DOHH2 (cell line): ENCODE data around the gene TMEM248.

ENCODE experiments used
- EZH2phosphoT487 ChIP-seq: fragments of 200-600 bp; sonication (generic); IDR thresholded peaks from 2 replicates; pipeline ENCODE4 v1.6.1; 2017; ENCODE audit warnings: borderline replicate concordance, mild to moderate bottlenecking, antibody characterized with exemption, low read length, moderate library complexity, mixed read lengths
- TF ChIP-seq, protein P1 (sequence below): fragments of 200-600 bp; sonication (generic); IDR thresholded peaks from one replicate; pipeline ENCODE4 v1.5.1; 2014; ENCODE audit warnings: antibody characterized with exemption, mild to moderate bottlenecking, low read depth, low read length; ENCODE audit not compliant: poor library complexity, severe bottlenecking

DNA sequence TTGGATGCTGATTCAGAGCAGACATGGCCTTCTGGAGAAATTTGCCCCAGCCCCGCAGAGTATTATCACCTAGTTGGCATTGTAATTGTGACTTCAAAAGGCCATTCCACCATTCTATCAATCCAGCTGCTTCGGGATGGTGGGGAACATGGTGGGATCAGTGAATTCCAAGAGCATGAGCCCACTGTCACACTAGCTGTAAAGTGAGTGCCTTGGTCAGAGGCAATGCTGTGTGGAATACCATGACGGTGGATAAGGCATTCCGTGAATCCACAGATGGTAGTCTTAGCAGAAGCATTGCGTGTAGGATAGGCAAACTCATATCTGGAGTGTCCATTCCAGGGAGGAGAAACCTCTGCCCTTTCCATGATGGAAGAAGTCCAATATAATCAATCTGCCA, 13.3 kb upstream of the TMEM248 start:
- TF ChIP-seq, protein P1, sequence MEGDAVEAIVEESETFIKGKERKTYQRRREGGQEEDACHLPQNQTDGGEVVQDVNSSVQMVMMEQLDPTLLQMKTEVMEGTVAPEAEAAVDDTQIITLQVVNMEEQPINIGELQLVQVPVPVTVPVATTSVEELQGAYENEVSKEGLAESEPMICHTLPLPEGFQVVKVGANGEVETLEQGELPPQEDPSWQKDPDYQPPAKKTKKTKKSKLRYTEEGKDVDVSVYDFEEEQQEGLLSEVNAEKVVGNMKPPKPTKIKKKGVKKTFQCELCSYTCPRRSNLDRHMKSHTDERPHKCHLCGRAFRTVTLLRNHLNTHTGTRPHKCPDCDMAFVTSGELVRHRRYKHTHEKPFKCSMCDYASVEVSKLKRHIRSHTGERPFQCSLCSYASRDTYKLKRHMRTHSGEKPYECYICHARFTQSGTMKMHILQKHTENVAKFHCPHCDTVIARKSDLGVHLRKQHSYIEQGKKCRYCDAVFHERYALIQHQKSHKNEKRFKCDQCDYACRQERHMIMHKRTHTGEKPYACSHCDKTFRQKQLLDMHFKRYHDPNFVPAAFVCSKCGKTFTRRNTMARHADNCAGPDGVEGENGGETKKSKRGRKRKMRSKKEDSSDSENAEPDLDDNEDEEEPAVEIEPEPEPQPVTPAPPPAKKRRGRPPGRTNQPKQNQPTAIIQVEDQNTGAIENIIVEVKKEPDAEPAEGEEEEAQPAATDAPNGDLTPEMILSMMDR, result no peak
- TF ChIP-seq EZH2phosphoT487, result no peak
